GM19438 (cell line): Measurements from ENCODE around the gene TFDP1.

ENCODE experiments used
- ATAC-seq: cut with Tn5 transposase; IDR thresholded peaks from one replicate; pipeline ENCODE4 v1.9.1; 2021; ENCODE audit warnings: low read depth; ENCODE audit not compliant: unreplicated experiment

TFDP1 gene

GRCh38 chr13:113584205-113584869, at the start of gene TFDP1:
TSS of gene TFDP1 (plus strand) at chr13:113584753. CDS start at chr13:113585838, 1,085 bp downstream.
- ATAC-seq: peak; percentile 84

- ATAC-seq: no peak
These were observed 49.2 kb upstream of the TFDP1 start for GRCh38 chr13:113535381-113535781.

GRCh38 chr13:113536461-113537110, 48.0 kb upstream of the TFDP1 start:
- ATAC-seq: no peak

- no peak for ATAC-seq
These were observed 47.3 kb upstream of the TFDP1 start for GRCh38 chr13:113537205-113537604.

- no peak for ATAC-seq
These were observed 46.5 kb upstream of the TFDP1 start for GRCh38 chr13:113537909-113538688.

- ATAC-seq: no peak
These were observed 45.9 kb upstream of the TFDP1 start for GRCh38 chr13:113538689-113539058.

GRCh38 chr13:113539176-113539575, 45.4 kb upstream of the TFDP1 start:
- ATAC-seq: no peak

GRCh38 chr13:113539822-113540221, 44.7 kb upstream of the TFDP1 start:
- no peak for ATAC-seq

GRCh38 chr13:113540523-113540922, 44.0 kb upstream of the TFDP1 start:
- no peak for ATAC-seq

GRCh38 chr13:113542751-113543424, 41.7 kb upstream of the TFDP1 start:
- no peak for ATAC-seq

- no peak for ATAC-seq
These were observed 40.3 kb upstream of the TFDP1 start for GRCh38 chr13:113544071-113544891.

- ATAC-seq: no peak
These were observed 39.7 kb upstream of the TFDP1 start for GRCh38 chr13:113544896-113545295.

- no peak for ATAC-seq
These were observed 39.1 kb upstream of the TFDP1 start for GRCh38 chr13:113545455-113545930.

GRCh38 chr13:113545931-113546516, 38.5 kb upstream of the TFDP1 start:
- no peak for ATAC-seq

GRCh38 chr13:113546571-113547237, 37.8 kb upstream of the TFDP1 start:
- no peak for ATAC-seq

GRCh38 chr13:113547238-113547971, 37.1 kb upstream of the TFDP1 start:
- no peak for ATAC-seq

GRCh38 chr13:113548171-113548641, 36.3 kb upstream of the TFDP1 start:
- ATAC-seq: no peak
